GM12878 (cell line): ENCODE data around the gene ACTA2.

Experiments
- CBFB ChIP-seq: IDR thresholded peaks from 2 replicates; pipeline ENCODE4 v1.6.1; 2016; ENCODE audit warnings: antibody characterized with exemption, low read depth
- CTCF ChIP-seq, 3 experiments: IDR thresholded peaks in 2 of 3; conservative IDR thresholded peaks in 1 of 3; 2 replicates each; pipeline ENCODE4 v1.5.1; 2011; ENCODE audit warnings: low read depth in 3 of 3, low read length in 3 of 3, mild to moderate bottlenecking in 3 of 3, control low read depth in 2 of 3, moderate library complexity in 2 of 3, inconsistent platforms in 1 of 3, mixed read lengths in 1 of 3; ENCODE audit not compliant: control insufficient read depth in 2 of 3, insufficient read depth in 1 of 3; ENCODE audit errors: extremely low read depth in 1 of 3
- MXI1 ChIP-seq: fragments of 150-350 bp; IDR thresholded peaks from 2 replicates; pipeline ENCODE4 v1.6.1; 2011; ENCODE audit warnings: low read depth, mild to moderate bottlenecking, inconsistent platforms, low read length, improper control_type of control experiment
- SP1 ChIP-seq: IDR thresholded peaks from one replicate; pipeline ENCODE4 v1.6.1; 2011; ENCODE audit warnings: low read depth, low read length

GRCh38 chr10:88911851-88912250, 40.7 kb downstream of the ACTA2 start:
- TF ChIP-seq MXI1 (no peak), SP1 (no peak), CTCF (IDR thresholded peaks at IDR 0.05 in 2 of 3, conservative IDR thresholded peaks at IDR 0.05 in 1 of 3; ENCODE audit: control insufficient read depth in 2 of 3, extremely low read depth in 1 of 3, insufficient read depth in 1 of 3, low read depth in 3 of 3, low read length in 3 of 3) (no peak), CBFB (no peak)
